ENCODE data around the gene CASKIN2.
"Not testable (repeated sequence)": the region's sequence is repeated elsewhere in the genome, so short reads cannot be mapped to it uniquely, and the experiment has no call there.

The CASKIN2 gene

GRCh38 chr17:75546181-75546580, 30.8 kb upstream of the CASKIN2 start:
- no peak for DNase-seq (ENCODE audit: low spot score)

GRCh38 chr17:75544250-75544649, 28.9 kb upstream of the CASKIN2 start:
- DNase-seq (ENCODE audit: low spot score): no peak

- DNase-seq (ENCODE audit: low spot score): no peak
Measured at GRCh38 chr17:75542728-75543336, 27.5 kb upstream of the CASKIN2 start.

- DNase-seq (ENCODE audit: low spot score): no peak
Measured at GRCh38 chr17:75542229-75542628, 26.9 kb upstream of the CASKIN2 start.

GRCh38 chr17:75540923-75541503, 25.7 kb upstream of the CASKIN2 start:
- DNase-seq (ENCODE audit: low spot score): no peak

- DNase-seq (ENCODE audit: low spot score): no peak
Measured at GRCh38 chr17:75539967-75540729, 24.8 kb upstream of the CASKIN2 start.

- no peak for DNase-seq (ENCODE audit: low spot score)
Measured at GRCh38 chr17:75536366-75536765, 21.0 kb upstream of the CASKIN2 start.

GRCh38 chr17:75535871-75536270, 20.5 kb upstream of the CASKIN2 start:
- DNase-seq (ENCODE audit: low spot score): no peak

GRCh38 chr17:75535119-75535537, 19.8 kb upstream of the CASKIN2 start:
- peak; percentile 83 for DNase-seq (ENCODE audit: low spot score)

- no peak for DNase-seq (ENCODE audit: low spot score)
Measured at GRCh38 chr17:75531721-75532072, 16.4 kb upstream of the CASKIN2 start.

- no peak for DNase-seq (ENCODE audit: low spot score)
Measured at GRCh38 chr17:75530837-75531720, 15.7 kb upstream of the CASKIN2 start.

GRCh38 chr17:75526555-75527270, 11.4 kb upstream of the CASKIN2 start:
- no peak for DNase-seq (ENCODE audit: low spot score)

- no peak for DNase-seq (ENCODE audit: low spot score)
Measured at GRCh38 chr17:75525806-75526554, 10.6 kb upstream of the CASKIN2 start.

- peak; percentile 71 for DNase-seq (ENCODE audit: low spot score)
Measured at GRCh38 chr17:75524970-75525805, 9.9 kb upstream of the CASKIN2 start, which contains the start of gene LLGL2. LLGL2 (plus strand) TSS chr17:75525697; CDS start chr17:75543427, 17,730 bp downstream.

GRCh38 chr17:75524269-75524969, 9.1 kb upstream of the CASKIN2 start:
- no peak for DNase-seq (ENCODE audit: low spot score)

GRCh38 chr17:75523647-75524046, 8.3 kb upstream of the CASKIN2 start:
- no peak for DNase-seq (ENCODE audit: low spot score)

GRCh38 chr17:75521951-75522727, 6.8 kb upstream of the CASKIN2 start:
- no peak for DNase-seq (ENCODE audit: low spot score)

- no peak for DNase-seq (ENCODE audit: low spot score)
Measured at GRCh38 chr17:75521290-75521689, 6.0 kb upstream of the CASKIN2 start.

GRCh38 chr17:75520413-75520812, 5.1 kb upstream of the CASKIN2 start:
- not testable (repeated sequence) for DNase-seq (ENCODE audit: low spot score)
